ENCODE results near the gene PCDHAC2. TPM values are rescaled to one million over a fixed set of nuclear protein-coding genes. Genes with fewer than 3 reads are reported as not detected.
A peak's percentile ranks its signal among the peaks of the same experiment; 100 is the strongest.

The PCDHAC2 gene, protein sequence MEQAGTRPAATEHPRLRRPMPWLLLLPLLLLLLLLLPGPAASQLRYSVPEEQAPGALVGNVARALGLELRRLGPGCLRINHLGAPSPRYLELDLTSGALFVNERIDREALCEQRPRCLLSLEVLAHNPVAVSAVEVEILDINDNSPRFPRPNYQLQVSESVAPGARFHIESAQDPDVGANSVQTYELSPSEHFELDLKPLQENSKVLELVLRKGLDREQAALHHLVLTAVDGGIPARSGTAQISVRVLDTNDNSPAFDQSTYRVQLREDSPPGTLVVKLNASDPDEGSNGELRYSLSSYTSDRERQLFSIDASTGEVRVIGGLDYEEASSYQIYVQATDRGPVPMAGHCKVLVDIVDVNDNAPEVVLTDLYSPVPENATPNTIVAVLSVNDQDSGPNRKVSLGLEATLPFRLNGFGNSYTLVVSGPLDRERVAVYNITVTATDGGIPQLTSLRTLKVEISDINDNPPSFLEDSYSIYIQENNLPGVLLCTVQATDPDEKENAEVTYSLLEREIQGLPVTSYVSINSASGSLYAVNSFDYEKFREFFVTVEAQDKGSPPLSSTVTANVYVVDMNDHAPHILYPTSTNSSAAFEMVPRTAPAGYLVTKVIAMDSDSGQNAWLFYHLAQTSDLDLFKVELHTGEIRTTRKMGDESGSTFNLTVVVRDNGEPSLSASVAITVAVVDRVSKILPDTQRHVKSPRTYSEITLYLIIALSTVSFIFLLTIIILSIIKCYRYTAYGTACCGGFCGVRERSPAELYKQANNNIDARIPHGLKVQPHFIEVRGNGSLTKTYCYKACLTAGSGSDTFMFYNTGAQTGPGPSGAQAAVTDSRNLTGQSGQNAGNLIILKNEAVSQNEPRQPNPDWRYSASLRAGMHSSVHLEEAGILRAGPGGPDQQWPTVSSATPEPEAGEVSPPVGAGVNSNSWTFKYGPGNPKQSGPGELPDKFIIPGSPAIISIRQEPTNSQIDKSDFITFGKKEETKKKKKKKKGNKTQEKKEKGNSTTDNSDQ
- 1.0 and 1.1 TPM in 2 replicates for total RNA-seq

DNA sequence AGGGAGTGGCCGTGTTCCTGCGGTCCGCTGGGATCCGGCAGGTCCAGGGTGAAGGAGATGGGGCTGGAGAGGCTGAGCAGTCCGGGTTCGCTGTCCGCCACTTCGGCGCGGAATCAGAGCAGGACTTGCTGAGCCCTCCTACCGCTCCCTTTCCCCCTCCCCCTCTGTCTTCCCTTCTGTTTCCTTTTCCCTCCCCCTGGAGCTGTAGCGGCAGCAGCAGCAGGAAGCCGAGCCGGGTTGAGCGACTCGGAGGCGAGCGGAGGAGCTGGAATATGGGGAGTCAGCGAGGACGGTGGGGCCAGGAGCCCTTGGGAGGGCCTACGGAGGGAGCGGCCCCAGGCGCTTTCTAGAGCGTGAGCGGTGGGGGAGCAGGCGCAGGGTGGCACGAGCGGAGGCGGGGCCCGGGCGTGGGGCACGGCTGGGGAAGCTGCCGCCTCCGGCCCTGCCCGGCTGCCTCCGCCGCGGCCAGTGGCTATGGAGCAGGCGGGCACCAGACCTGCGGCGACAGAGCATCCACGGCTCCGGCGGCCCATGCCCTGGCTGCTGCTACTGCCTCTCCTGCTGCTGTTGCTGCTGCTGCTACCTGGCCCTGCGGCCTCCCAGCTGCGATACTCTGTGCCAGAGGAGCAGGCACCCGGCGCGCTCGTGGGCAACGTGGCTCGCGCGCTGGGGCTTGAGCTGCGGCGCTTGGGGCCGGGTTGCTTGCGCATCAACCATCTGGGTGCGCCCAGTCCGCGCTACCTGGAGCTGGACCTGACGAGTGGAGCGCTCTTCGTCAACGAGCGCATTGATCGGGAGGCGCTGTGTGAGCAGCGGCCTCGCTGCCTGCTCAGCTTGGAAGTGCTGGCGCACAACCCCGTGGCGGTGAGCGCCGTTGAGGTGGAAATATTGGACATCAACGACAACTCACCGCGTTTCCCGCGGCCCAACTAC, at the start of gene PCDHAC2:
TSS of gene PCDHAC2 (plus strand) at position 184 of the 933 bp plus-strand sequence. CDS start at position 475, 291 bp downstream.
- peak; percentile 22 for DNase-seq (ENCODE audit: low read depth)

DNA sequence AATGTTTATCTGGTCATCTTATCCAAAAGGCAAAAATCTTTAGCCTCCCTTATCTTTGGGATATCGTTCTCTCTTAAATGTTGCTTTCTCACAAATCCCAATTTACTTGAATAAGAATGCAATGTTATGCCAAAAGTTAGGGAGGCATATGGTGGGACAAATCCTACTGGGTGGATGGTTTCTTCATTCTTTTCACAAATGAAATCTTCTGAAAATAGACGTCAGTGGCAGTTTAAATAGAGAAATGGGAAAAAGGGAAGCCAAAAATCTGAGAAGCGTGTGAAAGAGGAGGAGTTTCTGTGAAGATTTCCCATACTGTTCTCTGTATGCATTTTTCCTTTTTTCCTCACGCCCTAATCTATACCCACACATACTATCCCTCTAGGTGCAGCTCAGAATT, 42.7 kb upstream of the PCDHAC2 start:
- no peak for DNase-seq (ENCODE audit: low read depth)

DNA sequence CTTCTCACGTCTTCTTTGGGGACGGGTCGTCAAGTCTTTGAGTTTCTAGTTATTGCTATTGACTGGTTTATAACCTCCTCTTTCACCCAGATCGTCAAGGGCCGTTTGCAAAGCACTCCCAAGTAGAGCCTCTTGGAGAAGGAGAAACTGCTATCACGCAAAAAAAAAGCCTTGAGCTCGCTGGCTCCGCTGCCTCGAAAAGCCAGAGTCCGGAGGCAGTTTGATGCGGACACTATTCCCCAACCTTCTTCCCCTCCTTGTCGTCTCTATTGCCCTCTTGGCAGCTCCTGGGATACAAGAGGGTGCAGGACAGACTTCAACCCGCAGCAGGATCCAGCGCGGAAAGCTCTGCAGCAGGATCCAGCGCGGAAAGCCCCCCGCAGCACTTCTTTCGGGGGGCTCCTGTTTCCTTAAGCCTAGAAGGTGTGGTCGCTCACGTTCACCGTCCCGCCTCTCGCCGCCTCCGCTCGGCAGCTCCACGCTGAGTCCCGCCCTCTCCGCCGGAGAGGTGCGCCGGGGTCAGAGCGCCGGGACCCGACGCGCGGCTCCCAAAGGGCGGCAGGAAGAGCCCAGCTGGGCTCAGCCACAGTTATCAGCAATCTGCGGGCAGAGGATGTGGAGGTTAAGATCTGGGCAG, 40.4 kb upstream of the PCDHAC2 start, which contains the start of gene PCDHAC1:
TSS of gene PCDHAC1 (plus strand) at position 494 of the 637 bp plus-strand sequence. CDS start 594 bp downstream, outside the sequence.
- no peak for DNase-seq (ENCODE audit: low read depth)

DNA sequence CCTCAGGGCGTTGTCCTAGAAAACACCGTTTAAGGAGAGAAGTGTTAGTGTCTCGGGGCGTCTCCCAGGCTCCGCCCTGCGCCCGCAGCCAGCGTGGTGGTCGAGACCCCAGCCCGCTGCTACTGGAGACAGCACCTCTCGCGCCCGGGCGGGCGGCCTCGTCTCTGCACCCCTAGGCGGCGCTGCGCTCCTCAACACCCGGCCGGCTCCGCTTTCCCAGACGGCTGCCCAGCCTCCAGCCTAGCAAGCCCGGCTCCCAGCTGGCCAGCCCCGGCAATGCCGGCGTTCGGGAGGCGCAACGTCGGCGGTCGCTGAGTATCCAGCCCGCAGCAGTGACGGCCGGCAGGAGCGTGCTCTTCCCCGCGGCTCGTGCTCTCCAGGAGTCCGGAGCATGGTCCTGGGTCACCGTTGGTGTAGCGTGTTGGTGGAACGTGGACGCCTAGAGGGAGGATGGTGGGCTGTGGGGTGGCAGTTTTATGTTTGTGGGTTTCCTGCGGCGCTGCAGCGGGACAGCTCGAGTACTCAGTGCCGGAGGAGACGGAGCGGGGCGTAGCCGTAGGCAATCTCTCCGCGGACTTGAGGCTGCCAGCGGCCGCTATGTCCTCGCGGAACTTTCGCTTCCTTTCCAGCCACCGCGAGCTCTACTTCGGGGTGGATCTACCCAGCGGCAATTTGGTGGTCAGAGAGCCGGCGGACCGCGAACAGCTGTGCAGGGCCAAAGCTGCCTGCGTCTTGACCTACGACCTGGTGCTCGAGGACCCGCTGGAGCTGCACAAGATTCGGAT, 39.6 kb upstream of the PCDHAC2 start:
- DNase-seq (ENCODE audit: low read depth) = peak; percentile 13

DNA sequence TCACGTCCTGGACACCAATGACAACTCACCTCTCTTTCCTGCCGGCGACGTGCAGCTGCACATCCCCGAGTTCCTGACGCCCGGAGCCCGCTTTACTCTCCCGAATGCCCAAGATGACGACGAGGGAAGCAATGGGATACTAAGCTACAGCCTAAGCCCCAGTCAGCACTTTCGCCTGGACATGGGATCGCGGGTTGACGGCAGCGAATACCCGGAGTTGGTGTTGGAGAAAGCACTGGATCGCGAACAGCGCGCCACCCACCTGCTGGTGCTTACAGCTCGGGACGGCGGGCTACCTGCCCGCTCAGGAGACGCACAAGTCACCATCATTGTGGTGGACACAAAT, 39.1 kb upstream of the PCDHAC2 start:
- DNase-seq (ENCODE audit: low read depth) = no peak

DNA sequence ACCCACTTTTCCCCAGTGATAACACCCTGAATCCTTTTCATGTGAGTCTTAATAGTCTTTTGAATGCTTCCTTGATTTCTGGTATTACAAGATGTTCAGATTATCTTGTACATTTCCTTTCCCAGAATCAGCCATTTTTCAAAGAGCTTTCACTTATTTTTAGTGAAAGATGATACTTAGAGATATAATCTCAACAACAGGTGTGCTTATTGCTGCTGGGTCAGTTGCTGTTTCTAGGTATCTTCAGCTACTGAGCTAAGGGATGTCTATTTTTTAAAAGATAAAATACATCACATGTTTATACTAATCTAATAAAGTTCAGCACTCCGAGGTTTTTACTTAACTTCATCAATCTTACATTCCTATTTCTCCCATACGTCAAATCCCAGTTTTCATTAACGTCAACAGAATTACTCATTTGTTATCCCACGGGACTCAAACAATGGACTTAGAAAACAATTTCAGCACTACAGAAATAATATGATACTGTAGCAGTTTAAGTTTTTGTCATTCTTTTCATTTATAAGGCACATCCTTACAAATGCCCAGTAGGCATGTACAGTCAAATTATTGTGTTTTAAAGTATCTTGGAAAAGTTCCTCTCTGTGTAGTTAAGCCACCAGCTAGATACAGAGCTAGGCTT, 31.2 kb upstream of the PCDHAC2 start:
- DNase-seq (ENCODE audit: low read depth) = no peak

DNA sequence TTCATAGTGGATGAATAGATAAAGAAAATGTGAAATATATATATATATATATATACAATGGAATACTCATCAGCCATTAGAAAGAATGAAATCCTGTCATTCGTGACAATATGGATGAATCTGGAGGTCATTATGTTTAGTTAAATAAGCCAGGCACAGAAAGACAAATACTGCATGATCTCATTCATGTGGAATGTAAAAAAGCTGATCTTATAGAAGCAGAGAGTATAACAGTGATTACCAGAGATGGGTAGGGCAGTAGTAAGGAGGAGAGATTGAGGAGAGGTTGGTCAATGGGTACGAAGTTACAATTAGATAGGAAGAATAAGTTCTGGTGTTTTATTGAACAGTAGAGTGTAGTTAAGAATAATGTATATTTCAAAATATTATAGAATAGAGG, 19.7 kb upstream of the PCDHAC2 start:
- no peak for DNase-seq (ENCODE audit: low read depth)

DNA sequence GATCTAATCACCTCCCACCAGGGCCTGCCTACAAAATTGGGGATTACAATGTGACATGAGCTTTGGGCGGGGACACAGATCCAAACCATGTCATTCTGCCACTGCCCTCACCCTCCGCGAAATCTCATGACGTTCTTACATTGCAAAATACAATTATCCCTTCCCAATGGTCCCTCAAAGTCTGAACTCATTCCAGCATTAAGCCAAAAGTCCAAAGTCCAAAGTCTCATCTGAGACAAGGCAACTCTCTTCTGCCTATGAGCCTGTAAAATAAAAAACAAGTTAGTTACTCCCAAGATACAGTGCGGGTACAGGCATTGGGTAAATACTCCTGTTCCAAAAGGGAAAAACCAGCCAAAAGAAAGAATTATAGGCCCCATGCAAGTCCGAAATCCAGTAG, 14.6 kb upstream of the PCDHAC2 start:
- no peak for DNase-seq (ENCODE audit: low read depth)

DNA sequence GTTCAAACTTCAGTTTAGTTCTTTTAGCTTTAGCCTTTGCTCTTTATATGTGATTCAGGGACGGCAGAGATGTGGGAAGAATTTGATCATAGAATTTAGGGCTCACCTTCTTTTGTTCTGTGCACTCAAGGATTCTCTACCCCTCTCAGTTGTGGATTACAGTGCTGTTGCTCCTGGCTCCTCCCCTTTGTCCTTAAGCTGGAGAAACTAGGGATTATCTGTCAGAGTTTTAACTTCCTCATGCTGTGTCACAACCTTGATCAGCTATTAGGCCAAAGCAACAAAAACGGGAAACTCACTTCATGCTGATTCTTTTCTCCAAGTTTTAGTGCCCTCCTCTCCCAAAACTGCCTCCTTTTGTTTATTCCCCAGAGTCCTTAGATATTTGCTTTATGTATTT, 13.0 kb upstream of the PCDHAC2 start:
- no peak for DNase-seq (ENCODE audit: low read depth)

DNA sequence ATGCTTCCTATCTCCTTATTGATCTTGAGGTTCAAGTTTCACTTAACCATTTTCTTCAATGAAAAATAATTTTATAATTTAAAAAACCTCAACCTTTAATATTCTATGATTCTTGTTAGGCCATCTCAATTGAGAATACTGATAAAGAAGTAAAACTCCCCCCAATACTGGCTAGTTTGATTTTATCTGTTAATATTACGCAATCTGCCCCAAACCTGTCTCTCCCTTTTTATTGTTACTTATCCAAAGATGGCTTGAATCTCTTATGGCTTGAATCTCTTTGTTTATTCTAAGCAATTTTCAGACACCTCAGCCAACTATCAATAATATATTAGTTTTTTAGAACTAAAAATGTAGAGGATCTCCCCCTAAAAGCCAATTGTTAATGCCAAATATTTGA, 4.1 kb upstream of the PCDHAC2 start:
- no peak for DNase-seq (ENCODE audit: low read depth)

DNA sequence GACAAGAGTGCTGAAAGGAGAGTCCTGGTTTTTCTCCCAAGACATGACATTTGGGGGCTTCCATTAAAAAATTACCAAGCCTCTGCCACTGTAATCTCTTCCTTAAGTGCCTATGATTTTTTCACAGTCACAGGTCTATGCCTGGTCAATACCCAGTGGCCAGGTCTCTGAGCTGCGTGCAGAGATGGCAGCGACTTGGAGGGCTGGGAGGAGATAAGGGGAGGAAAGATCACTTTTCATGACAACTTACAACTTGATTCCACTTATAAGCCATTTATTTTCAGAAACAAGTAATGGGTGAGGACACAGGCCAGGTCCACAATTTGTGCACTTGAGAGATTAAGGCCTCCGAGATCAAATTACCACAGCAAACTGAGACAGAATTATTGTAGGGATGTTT, 1.9 kb upstream of the PCDHAC2 start:
- no peak for DNase-seq (ENCODE audit: low read depth)

DNA sequence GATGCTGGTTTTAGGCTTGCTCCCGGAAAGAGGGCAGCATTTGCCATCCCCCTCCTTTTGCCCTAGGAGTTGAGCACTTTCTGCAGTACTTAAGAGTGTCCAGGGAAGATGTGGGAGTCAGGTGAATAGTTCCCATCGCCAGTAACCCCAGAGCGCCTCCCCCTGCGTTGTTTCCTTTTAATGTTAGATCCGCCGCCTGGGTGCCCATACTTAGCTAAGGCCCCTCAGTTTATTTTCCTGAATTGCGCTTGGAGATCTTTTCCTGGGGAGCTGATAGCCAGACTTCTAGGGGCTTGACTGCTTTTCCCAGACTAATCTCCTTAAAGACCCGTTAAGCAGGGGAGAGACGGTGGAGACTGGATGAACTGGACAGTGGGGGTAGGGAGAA, 377 bp upstream of the PCDHAC2 start:
- DNase-seq (ENCODE audit: low read depth) = no peak

DNA sequence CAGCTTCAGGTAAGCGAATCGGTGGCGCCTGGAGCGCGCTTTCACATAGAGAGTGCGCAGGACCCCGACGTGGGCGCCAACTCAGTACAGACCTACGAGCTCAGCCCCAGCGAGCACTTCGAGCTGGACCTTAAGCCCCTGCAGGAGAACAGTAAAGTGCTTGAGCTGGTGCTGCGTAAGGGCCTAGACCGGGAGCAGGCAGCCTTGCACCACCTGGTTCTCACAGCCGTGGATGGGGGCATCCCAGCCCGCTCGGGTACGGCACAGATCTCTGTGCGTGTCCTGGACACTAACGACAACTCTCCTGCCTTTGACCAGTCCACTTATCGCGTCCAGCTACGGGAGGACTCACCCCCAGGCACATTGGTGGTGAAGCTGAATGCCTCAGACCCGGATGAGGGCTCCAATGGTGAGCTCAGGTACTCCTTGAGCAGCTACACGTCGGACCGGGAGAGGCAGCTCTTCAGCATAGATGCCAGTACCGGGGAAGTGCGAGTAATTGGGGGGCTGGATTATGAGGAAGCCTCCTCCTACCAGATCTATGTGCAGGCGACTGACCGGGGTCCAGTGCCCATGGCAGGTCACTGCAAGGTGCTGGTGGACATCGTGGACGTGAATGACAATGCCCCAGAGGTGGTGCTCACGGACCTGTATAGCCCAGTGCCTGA, 1.1 kb downstream of the PCDHAC2 start:
- no peak for DNase-seq (ENCODE audit: low read depth)

DNA sequence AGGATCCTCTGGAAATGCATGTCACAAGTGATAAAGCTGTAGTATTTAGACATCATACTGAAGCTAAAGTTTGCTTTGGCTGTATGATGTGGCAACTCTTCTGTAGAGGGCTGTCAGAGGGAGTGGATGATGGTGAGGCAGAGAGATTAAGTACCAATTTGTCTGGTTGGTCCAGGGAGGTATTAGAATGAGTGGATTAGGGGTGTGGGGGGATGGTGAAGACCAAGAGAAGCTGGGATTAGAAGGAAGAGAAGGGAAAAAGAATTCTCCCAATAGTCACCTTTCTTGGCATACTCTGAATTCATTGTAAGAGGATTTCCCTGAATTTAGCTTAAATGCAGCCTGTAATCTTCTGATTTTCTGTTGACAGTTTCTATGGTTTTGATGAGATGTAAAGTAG, 3.6 kb downstream of the PCDHAC2 start:
- no peak for DNase-seq (ENCODE audit: low read depth)

DNA sequence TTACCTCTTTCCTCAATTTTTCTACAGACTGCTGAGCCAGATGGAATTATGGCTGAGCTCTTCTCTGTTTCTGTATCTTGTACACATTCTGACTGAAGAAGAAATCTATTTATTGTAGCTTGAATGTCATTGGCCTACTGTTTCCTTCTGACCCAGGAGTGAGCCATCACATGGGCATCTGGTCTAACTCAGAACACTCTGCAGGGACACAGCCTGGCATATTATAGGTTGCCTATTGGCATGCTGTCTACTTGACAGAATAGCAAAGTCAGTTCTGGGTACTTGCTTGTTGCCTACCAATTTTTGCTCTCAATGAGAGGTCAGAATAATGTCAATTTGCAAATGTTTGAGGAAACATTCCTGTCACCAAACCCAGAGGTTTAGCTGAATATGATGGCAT, 7.3 kb downstream of the PCDHAC2 start:
- DNase-seq (ENCODE audit: low read depth) = no peak

DNA sequence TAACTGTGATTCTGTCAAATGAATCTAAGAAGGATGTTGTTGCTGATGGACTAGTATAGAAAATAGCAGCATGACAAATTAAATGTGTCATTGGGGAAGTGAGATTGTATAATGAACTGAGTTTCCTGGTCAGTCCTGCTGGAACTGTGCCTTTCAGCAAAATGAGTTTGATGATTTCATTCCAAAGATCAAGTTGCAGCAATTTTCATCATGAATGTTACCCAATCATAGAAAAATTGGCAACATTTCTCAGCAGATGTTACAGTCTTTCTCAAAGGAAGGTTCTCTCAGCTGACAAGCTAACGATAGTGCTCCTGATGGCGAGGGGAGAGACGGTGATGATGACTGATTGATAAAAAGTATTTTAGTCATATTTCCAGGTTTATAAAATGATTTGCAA, 10.7 kb downstream of the PCDHAC2 start:
- DNase-seq (ENCODE audit: low read depth) = no peak

DNA sequence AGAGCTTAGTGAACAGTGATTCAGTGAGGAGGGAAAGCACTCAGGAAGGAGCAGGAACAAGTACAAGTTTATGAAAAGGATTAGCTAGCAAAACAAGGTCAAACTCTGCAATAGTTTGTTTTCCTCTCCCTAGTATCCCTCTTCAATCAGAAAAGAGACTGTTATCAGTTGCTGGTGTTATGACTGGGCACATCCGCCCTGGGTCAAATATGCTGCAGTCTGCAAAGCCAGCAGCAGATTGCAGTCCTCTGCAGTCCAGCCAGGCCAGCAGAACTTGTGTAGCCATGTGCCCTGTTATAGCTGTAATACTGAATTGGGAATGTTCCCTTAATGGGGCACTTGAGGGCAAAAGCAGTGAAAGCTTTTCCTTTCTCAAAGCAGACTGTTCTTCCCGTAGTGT, 12.0 kb downstream of the PCDHAC2 start:
- no peak for DNase-seq (ENCODE audit: low read depth)

DNA sequence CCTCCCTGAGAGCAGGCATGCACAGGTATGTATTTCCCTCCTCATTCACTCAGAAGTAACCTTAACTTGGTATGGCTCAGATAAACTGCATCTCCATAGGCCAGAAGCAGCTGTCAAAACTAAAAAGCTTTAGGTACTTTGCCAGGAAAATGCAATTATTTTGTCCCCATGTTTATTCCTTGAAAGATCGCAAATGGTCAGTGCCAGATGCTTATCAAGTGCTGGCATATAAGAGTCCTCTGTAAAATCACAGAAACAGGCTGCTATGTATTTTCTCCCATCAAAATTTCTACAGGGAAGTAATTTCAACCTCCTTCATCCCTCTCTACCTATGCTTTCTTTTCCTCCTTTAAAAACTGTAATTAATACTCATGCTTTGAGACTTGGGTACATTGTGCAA, 12.7 kb downstream of the PCDHAC2 start:
- no peak for DNase-seq (ENCODE audit: low read depth)

DNA sequence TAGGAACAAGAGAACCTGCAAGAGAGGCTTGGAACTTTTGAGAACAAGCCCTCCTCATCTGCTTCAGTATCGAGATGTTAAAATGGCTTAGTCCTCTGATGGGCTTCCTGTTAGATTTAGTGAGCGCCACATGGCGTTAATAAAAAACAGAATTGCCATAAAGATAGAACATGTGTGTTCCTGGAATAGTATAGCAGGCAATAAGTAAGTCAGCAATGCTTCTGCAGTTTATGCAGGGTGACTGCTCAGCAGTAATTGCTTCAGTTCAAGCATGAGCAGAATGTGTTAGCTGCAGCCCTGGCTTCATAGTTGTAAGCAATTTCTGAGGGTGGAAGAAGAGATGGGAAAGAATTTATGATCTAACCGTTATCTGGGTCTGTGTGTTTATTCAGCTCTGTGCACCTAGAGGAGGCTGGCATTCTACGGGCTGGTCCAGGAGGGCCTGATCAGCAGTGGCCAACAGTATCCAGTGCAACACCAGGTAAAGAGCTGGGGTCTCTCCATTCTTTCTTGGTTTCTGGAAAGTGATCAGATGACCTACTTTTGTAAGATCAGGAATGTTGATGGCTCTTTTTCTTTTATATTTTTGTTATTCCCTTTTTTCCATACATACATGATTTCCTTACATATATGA, 15.9 kb downstream of the PCDHAC2 start:
- DNase-seq (ENCODE audit: low read depth) = no peak
